ENCODE data around the gene NOP58.

DNA sequence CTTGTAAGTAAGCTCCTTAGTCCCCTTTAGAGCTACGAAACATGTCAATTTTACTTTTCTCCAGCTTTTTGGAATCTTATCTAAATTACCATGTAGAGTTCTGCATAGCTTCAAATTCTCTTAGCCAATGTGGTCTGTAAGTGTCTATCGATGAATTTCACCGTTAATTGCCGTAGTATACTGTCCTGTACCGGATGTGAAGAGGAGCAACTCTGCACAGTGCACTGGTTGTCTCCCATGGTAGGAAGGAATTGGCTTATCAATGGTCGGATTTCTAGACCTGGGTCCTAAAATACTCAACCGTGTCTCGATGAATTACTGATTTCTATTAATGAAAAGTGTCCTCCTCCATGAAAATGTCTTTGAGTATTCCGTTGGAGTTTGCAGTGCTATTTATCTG lies 1.9 kb downstream of the NOP58 start:
- TF ChIP-seq POLR2A (IDR thresholded peaks at IDR 0.05) (no peak), CTCF (IDR thresholded peaks at IDR 0.05) (no peak)
